Liver (tissue), 9 donors: Measurements from ENCODE around the gene XKR8. TPM values are rescaled to one million over a fixed set of nuclear protein-coding genes. Genes with fewer than 3 reads are reported as not detected.

ENCODE experiments used
- DNase-seq: peaks from one replicate; pipeline ENCODE4 v3.0.0-alpha.2; 2017; ENCODE audit warnings: low spot score
- H3K27ac ChIP-seq, 2 donors: one replicate each; pipeline ENCODE4 v1.7.0; 2013; ENCODE audit warnings: inconsistent platforms in 2 of 2, low read length in 2 of 2, control low read depth in 1 of 2, low read depth in 1 of 2, mild to moderate bottlenecking in 1 of 2
- H3K27me3 ChIP-seq, 4 donors: one replicate each; pipeline versions ENCODE4 v1.6.1 to v1.7.0; 2013; ENCODE audit warnings: low read length in 3 of 4, inconsistent platforms in 1 of 4, mild to moderate bottlenecking in 1 of 4, moderate library complexity in 1 of 4; ENCODE audit not compliant: control insufficient read depth in 4 of 4, insufficient read depth in 4 of 4
- H3K36me3 ChIP-seq, 4 donors: one replicate each; pipeline versions ENCODE4 v1.6.1 to v1.7.0; 2013; ENCODE audit warnings: low read length in 3 of 4, mild to moderate bottlenecking in 3 of 4, low read depth in 1 of 4, moderate library complexity in 1 of 4; ENCODE audit not compliant: control insufficient read depth in 4 of 4, insufficient read depth in 3 of 4
- H3K4me1 ChIP-seq, 4 donors: one replicate each; pipeline versions ENCODE4 v1.6.1 to v1.7.0; 2013; ENCODE audit warnings: low read length in 3 of 4, mild to moderate bottlenecking in 3 of 4, moderate library complexity in 1 of 4; ENCODE audit not compliant: control insufficient read depth in 4 of 4, insufficient read depth in 4 of 4
- H3K4me3 ChIP-seq, 3 donors: one replicate each; pipeline versions ENCODE4 v1.6.1 to v1.7.0; 2013; ENCODE audit warnings: low read length in 3 of 3, control low read depth in 1 of 3, low read depth in 1 of 3, mild to moderate bottlenecking in 1 of 3
- H3K9ac ChIP-seq, 2 donors: one replicate each; pipeline ENCODE4 v1.7.0; 2013; ENCODE audit warnings: low read length in 2 of 2, mild to moderate bottlenecking in 2 of 2, moderate library complexity in 2 of 2, control low read depth in 1 of 2, low read depth in 1 of 2
- H3K9me3 ChIP-seq, 4 donors: one replicate each; pipeline versions ENCODE4 v1.6.1 to v1.7.0; 2013; ENCODE audit warnings: low read length in 3 of 4; ENCODE audit not compliant: control insufficient read depth in 4 of 4
- ATF3 ChIP-seq: IDR thresholded peaks from 2 replicates; pipeline ENCODE4 v1.6.1; 2016; ENCODE audit warnings: antibody characterized with exemption
- CTCF ChIP-seq: fragments of 150-350 bp; IDR thresholded peaks from 2 replicates; pipeline ENCODE4 v1.5.1; 2017; ENCODE audit warnings: improper control_type of control experiment, low read depth, low read length; ENCODE audit not compliant: missing input control
- EGR1 ChIP-seq, 2 donors: IDR thresholded peaks; 2 replicates each; pipeline ENCODE4 v1.6.1; 2016 to 2018; ENCODE audit warnings: antibody characterized with exemption in 2 of 2, low read depth in 2 of 2
- FOXA1 ChIP-seq: IDR thresholded peaks from 2 replicates; pipeline ENCODE4 v1.6.1; 2016; ENCODE audit warnings: antibody characterized with exemption
- FOXA2 ChIP-seq: IDR thresholded peaks from 2 replicates; pipeline ENCODE4 v1.6.1; 2016; ENCODE audit warnings: antibody characterized with exemption
- GABPA ChIP-seq, 2 donors: IDR thresholded peaks in 1 of 2; conservative IDR thresholded peaks in 1 of 2; 2 replicates each; pipeline ENCODE4 v1.6.1; 2016; ENCODE audit warnings: antibody characterized with exemption in 2 of 2, mild to moderate bottlenecking in 1 of 2, moderate library complexity in 1 of 2
- HNF4A ChIP-seq, 2 donors: conservative IDR thresholded peaks; 2 replicates each; pipeline ENCODE4 v1.6.1; 2016; ENCODE audit warnings: antibody characterized with exemption in 2 of 2, mild to moderate bottlenecking in 2 of 2
- HNF4G ChIP-seq: IDR thresholded peaks from 2 replicates; pipeline ENCODE4 v1.6.1; 2016; ENCODE audit warnings: antibody characterized with exemption
- JUND ChIP-seq, 2 donors: IDR thresholded peaks; 2 replicates each; pipeline ENCODE4 v1.6.1; 2016; ENCODE audit warnings: antibody characterized with exemption in 2 of 2
- MAX ChIP-seq: IDR thresholded peaks from 2 replicates; pipeline ENCODE4 v1.6.1; 2016; ENCODE audit warnings: antibody characterized with exemption
- NR2F2 ChIP-seq: IDR thresholded peaks from 2 replicates; pipeline ENCODE4 v1.6.1; 2016; ENCODE audit warnings: antibody characterized with exemption
- RAD21 ChIP-seq, 2 donors: IDR thresholded peaks; 2 replicates each; pipeline ENCODE4 v1.6.1; 2016; ENCODE audit warnings: antibody characterized with exemption in 2 of 2, mild to moderate bottlenecking in 2 of 2
- REST ChIP-seq: IDR thresholded peaks from 2 replicates; pipeline ENCODE4 v1.6.1; 2016; ENCODE audit warnings: antibody characterized with exemption, mild to moderate bottlenecking
- RXRA ChIP-seq, 2 donors: IDR thresholded peaks; 2 replicates each; pipeline ENCODE4 v1.6.1; 2017 to 2018; ENCODE audit warnings: antibody characterized with exemption in 2 of 2, mild to moderate bottlenecking in 1 of 2
- SP1 ChIP-seq: IDR thresholded peaks from 2 replicates; pipeline ENCODE4 v1.6.1; 2018; ENCODE audit warnings: antibody characterized with exemption, mild to moderate bottlenecking
- TAF1 ChIP-seq: conservative IDR thresholded peaks from 2 replicates; pipeline ENCODE4 v1.6.1; 2016; ENCODE audit warnings: antibody characterized with exemption, mild to moderate bottlenecking
- YY1 ChIP-seq: IDR thresholded peaks from 2 replicates; pipeline ENCODE4 v1.6.1; 2016; ENCODE audit warnings: antibody characterized with exemption, mild to moderate bottlenecking
- ZBTB33 ChIP-seq: IDR thresholded peaks from 2 replicates; pipeline ENCODE4 v1.6.1; 2016; ENCODE audit warnings: antibody characterized with exemption
- WGBS: extraction: QIAGEN DNeasy Blood & Tissue Kit; methylation state at CpG from one replicate; pipeline ENCODE4 v1.1.7; 2013; 5-methylcytosine and 5-hydroxymethylcytosine counted together
- polyA plus RNA-seq, 2 donors: library from polyadenylated mRNA; stranded (reverse) in 1 of 2; unstranded in 1 of 2; fragments of 200-250 nt in 1 of 2; fragments of >200 nt in 1 of 2; fragmentation: Nextera tagmentation in 1 of 2; extraction: Ambion mirVana in 1 of 2; gene quantifications; one replicate each; pipeline versions ENCODE4 v1.2.1 to v1.2.3, GENCODE V29; 2013 to 2015
- total RNA-seq, 2 donors: library from RNA; depleted of rRNA; stranded (reverse); fragments of >200 nt; gene quantifications; one replicate each; pipeline ENCODE4 v1.2.3, GENCODE V29; 2014
- donor health status: healthy.
- donor health status: healthy.
- donor health status: healthy.
- donor health status: healthy.
- donor health status: healthy.

Gene XKR8
- total and polyA plus RNA-seq, 4 donors: 4.9 to 8.1 (median 6.2) TPM

GRCh38 chr1:27951396-27951795 is 8.4 kb upstream of the XKR8 start:
- TF ChIP-seq RAD21 (IDR thresholded peaks at IDR 0.05) (peak; percentile 25 to 28), FOXA2 (peak; percentile 5), HNF4A (conservative IDR thresholded peaks at IDR 0.05) (peak in 1 of 2 donors; percentile 27), FOXA1 (no peak), RXRA (IDR thresholded peaks at IDR 0.05) (peak; percentile 55 to 58)
- Histone ChIP-seq H3K9ac (no peak overlapping the region), H3K4me3 (no peak overlapping the region), H3K27ac (peak overlapping the region; percentile 43 to 68), H3K4me1 (peaks cover 1 to 41% (median 31%) of the 10 kb centered on the region in 4 donors), H3K9me3 (no peaks in the 10 kb centered on the region), H3K27me3 (no peaks in the 10 kb centered on the region), H3K36me3 (no peaks in the 10 kb centered on the region)
- DNase-seq: no peak
- 22% methylated on average over 3 of the region's 3 CpGs for WGBS

GRCh38 chr1:27952147-27952546 is 7.6 kb upstream of the XKR8 start:
- Histone ChIP-seq H3K27me3 (no peaks in the 10 kb centered on the region), H3K9ac (no peak overlapping the region), H3K36me3 (no peaks in the 10 kb centered on the region), H3K4me3 (no peak overlapping the region), H3K27ac (peak overlapping the region; percentile 46 to 68), H3K4me1 (peaks cover 1 to 41% (median 31%) of the 10 kb centered on the region in 4 donors), H3K9me3 (no peaks in the 10 kb centered on the region)
- TF ChIP-seq TAF1: no peak
- TF ChIP-seq GABPA (IDR thresholded peaks at IDR 0.05 in 1 of 2, conservative IDR thresholded peaks at IDR 0.05 in 1 of 2): peak in 1 of 2 donors; percentile 62
- peak; percentile 89 to 92 for TF ChIP-seq HNF4A (conservative IDR thresholded peaks at IDR 0.05)
- TF ChIP-seq RXRA (IDR thresholded peaks at IDR 0.05): peak; percentile 81 to 89
- TF ChIP-seq FOXA1: no peak
- peak; percentile 73 for TF ChIP-seq MAX
- peak in 1 of 2 donors; percentile 68 for TF ChIP-seq EGR1 (IDR thresholded peaks at IDR 0.05; ENCODE audit: low read depth in 2 of 2)
- peak; percentile 88 for TF ChIP-seq SP1
- TF ChIP-seq NR2F2: no peak
- TF ChIP-seq CTCF: no peak
- peak; percentile 87 for TF ChIP-seq YY1
- peak; percentile 47 for TF ChIP-seq HNF4G
- peak in 1 of 2 donors; percentile 85 for TF ChIP-seq JUND (IDR thresholded peaks at IDR 0.05)
- peak; percentile 20 to 24 for TF ChIP-seq RAD21 (IDR thresholded peaks at IDR 0.05)
- TF ChIP-seq FOXA2: peak; percentile 29
- peak; percentile 77 for TF ChIP-seq REST
- TF ChIP-seq ZBTB33: no peak
- peak; percentile 38 for TF ChIP-seq ATF3
- WGBS: 21% methylated on average over 3 of the region's 3 CpGs
- no peak for DNase-seq
